Measurements from ENCODE around the gene SETBP1.

Gene SETBP1

GRCh38 chr18:44899832-44900231 lies 219.1 kb downstream of the SETBP1 start:
- TF ChIP-seq OSR1 (CRISPR knock-in tag; IDR thresholded peaks at IDR 0.05), result no peak
- no peak for TF ChIP-seq ISL1 (CRISPR knock-in tag; IDR thresholded peaks at IDR 0.05)
- no peak for TF ChIP-seq TSHZ2 (CRISPR knock-in tag; IDR thresholded peaks at IDR 0.05)
- TF ChIP-seq ZNF565 (CRISPR knock-in tag; conservative IDR thresholded peaks at IDR 0.05; ENCODE audit: low read depth), result no peak
- TF ChIP-seq BACH2 (CRISPR knock-in tag; IDR thresholded peaks at IDR 0.05; ENCODE audit: borderline replicate concordance), result no peak
- no peak for TF ChIP-seq TCF4 (CRISPR knock-in tag; IDR thresholded peaks at IDR 0.05; ENCODE audit: borderline replicate concordance)
- no peak for TF ChIP-seq TOX (CRISPR knock-in tag; IDR thresholded peaks at IDR 0.05; ENCODE audit: borderline replicate concordance)
- TF ChIP-seq CREB5 (CRISPR knock-in tag; IDR thresholded peaks at IDR 0.05; ENCODE audit: low read depth), result no peak
- no peak for TF ChIP-seq ESRRG (CRISPR knock-in tag; IDR thresholded peaks at IDR 0.05)
- TF ChIP-seq ARNTL (CRISPR knock-in tag; IDR thresholded peaks at IDR 0.05; ENCODE audit: borderline replicate concordance, low read depth), result no peak
- no peak for ATAC-seq

- no peak for TF ChIP-seq ZNF565 (CRISPR knock-in tag; conservative IDR thresholded peaks at IDR 0.05; ENCODE audit: low read depth)
- TF ChIP-seq ZFP30 (CRISPR knock-in tag; IDR thresholded peaks at IDR 0.05), result no peak
- TF ChIP-seq GLIS3 (CRISPR knock-in tag; IDR thresholded peaks at IDR 0.05), result no peak
- TF ChIP-seq TCF4 (CRISPR knock-in tag; IDR thresholded peaks at IDR 0.05; ENCODE audit: borderline replicate concordance), result no peak
- TF ChIP-seq ZNF70 (CRISPR knock-in tag; IDR thresholded peaks at IDR 0.05), result no peak
- TF ChIP-seq RARB (CRISPR knock-in tag; IDR thresholded peaks at IDR 0.05), result no peak
- no peak for TF ChIP-seq SNAI2 (CRISPR knock-in tag; IDR thresholded peaks at IDR 0.05)
- TF ChIP-seq CSRNP3 (CRISPR knock-in tag; IDR thresholded peaks at IDR 0.05), result no peak
- no peak for TF ChIP-seq OSR1 (CRISPR knock-in tag; IDR thresholded peaks at IDR 0.05)
- no peak for TF ChIP-seq CREB5 (CRISPR knock-in tag; IDR thresholded peaks at IDR 0.05; ENCODE audit: low read depth)
- TF ChIP-seq ZC3H10 (CRISPR knock-in tag; IDR thresholded peaks at IDR 0.05), result no peak
- TF ChIP-seq ESRRG (CRISPR knock-in tag; IDR thresholded peaks at IDR 0.05), result no peak
- TF ChIP-seq ARNTL (CRISPR knock-in tag; IDR thresholded peaks at IDR 0.05; ENCODE audit: borderline replicate concordance, low read depth), result no peak
- no peak for TF ChIP-seq POU6F1 (CRISPR knock-in tag; IDR thresholded peaks at IDR 0.05; ENCODE audit: borderline replicate concordance, low read depth)
- TF ChIP-seq PPARA (CRISPR knock-in tag; IDR thresholded peaks at IDR 0.05; ENCODE audit: borderline replicate concordance), result no peak
- no peak for TF ChIP-seq TOX (CRISPR knock-in tag; IDR thresholded peaks at IDR 0.05; ENCODE audit: borderline replicate concordance)
- TF ChIP-seq ZNF8 (CRISPR knock-in tag; IDR thresholded peaks at IDR 0.05), result no peak
- TF ChIP-seq CSDC2 (CRISPR knock-in tag; IDR thresholded peaks at IDR 0.05), result no peak
- no peak for TF ChIP-seq PATZ1 (CRISPR knock-in tag; IDR thresholded peaks at IDR 0.05; ENCODE audit: borderline replicate concordance)
- no peak for TF ChIP-seq BACH2 (CRISPR knock-in tag; IDR thresholded peaks at IDR 0.05; ENCODE audit: borderline replicate concordance)
- ATAC-seq, result no peak
Measured at GRCh38 chr18:44900627-44901026, 219.9 kb downstream of the SETBP1 start.

Data from SK-N-SH treated with all-trans-retinoic acid at 6 μM for 48 hours (cell line).